GM12878 (cell line): Measurements from ENCODE around the gene TMEM38B. TPM values are rescaled to one million over a fixed set of nuclear protein-coding genes. Genes with fewer than 3 reads are reported as not detected.

ENCODE experiments used
- ATAC-seq: fragments of 200-7000 bp; cut with Tn5 transposase; 3 replicates; pipeline ENCODE4 v1.9.1; 2020; ENCODE audit warnings: mild to moderate bottlenecking, moderate library complexity
- BruUV-seq: library from RNA; stranded (reverse); fragments of 400-500 nt; replicated peaks from 2 replicates; lab custom pipeline; 2021; lab: Mats Ljungman, UMichigan
- CTCF ChIA-PET: fragments of 300-600 bp; sonication (Branson Sonifier 250); formaldehyde crosslinking; extraction: SDS; loops from one replicate; lab custom pipeline; 2021; ENCODE audit warnings: inconsistent platforms; lab: Yijun Ruan, JAX
- POLR2A ChIA-PET: fragments of 350-600 bp; formaldehyde crosslinking; extraction: SDS; loops from one replicate; lab custom pipeline; 2021; ENCODE audit warnings: inconsistent platforms; lab: Charles Lee
- RAD21 ChIA-PET: fragments of 300-600 bp; sonication (Branson Sonifier 250); formaldehyde crosslinking; loops from one replicate; lab custom pipeline; 2023; ENCODE audit warnings: antibody characterized with exemption; ENCODE audit not compliant: unreplicated experiment; lab: Charles Lee
- SMC1A ChIA-PET: fragments of 300-600 bp; sonication (Branson Sonifier 250); formaldehyde crosslinking; loops from one replicate; lab custom pipeline; 2023; ENCODE audit not compliant: unreplicated experiment, uncharacterized antibody; lab: Charles Lee
- DNase-seq: peaks from one replicate; pipeline ENCODE4 v3.0.0-alpha.2; 2011; ENCODE audit warnings: low read depth, low spot score
- FAIRE-seq: peaks from 3 replicates; lab custom pipeline; 2011; peaks lifted over from hg19 to GRCh38; lab: Jason Lieb, UNC
- H2AFZ ChIP-seq: 2 replicates; pipeline ENCODE4 v1.6.0; 2011; ENCODE audit warnings: low read depth, low read length, control low read depth; ENCODE audit not compliant: control insufficient read depth
- H3K27ac ChIP-seq: 2 replicates; pipeline ENCODE4 v1.5.1; 2011; ENCODE audit warnings: control low read depth; ENCODE audit not compliant: control insufficient read depth, insufficient read depth
- H3K27me3 ChIP-seq, 2 experiments: replicated peaks in 1 of 2; 2 replicates each; pipeline versions ENCODE4 v1.6.0 to v1.6.1; 2011; ENCODE audit warnings: low read length in 1 of 2; ENCODE audit not compliant: control insufficient read depth in 2 of 2, insufficient read depth in 2 of 2
- H3K36me3 ChIP-seq, 2 experiments: 2 replicates each; pipeline ENCODE4 v1.5.1; 2011; ENCODE audit warnings: low read length in 1 of 2; ENCODE audit not compliant: control insufficient read depth in 2 of 2, insufficient read depth in 2 of 2
- H3K4me1 ChIP-seq: 2 replicates; pipeline ENCODE4 v1.6.1; 2011; ENCODE audit warnings: mild to moderate bottlenecking, low read length, moderate library complexity, mixed read lengths; ENCODE audit not compliant: control insufficient read depth, insufficient read depth
- H3K4me2 ChIP-seq: 2 replicates; pipeline ENCODE4 v1.6.0; 2011; ENCODE audit warnings: control low read depth; ENCODE audit not compliant: control insufficient read depth, insufficient read depth
- H3K4me3 ChIP-seq: fragments of 200-600 bp; sonication (generic); 2 replicates; pipeline ENCODE4 v1.5.1; 2016
- H3K79me2 ChIP-seq: 2 replicates; pipeline ENCODE4 v1.6.0; 2011; ENCODE audit warnings: low read length; ENCODE audit not compliant: control insufficient read depth, insufficient read depth
- H3K9ac ChIP-seq: 2 replicates; pipeline ENCODE4 v1.8.0; 2011; ENCODE audit warnings: low read length, control low read depth, mixed read lengths; ENCODE audit not compliant: control insufficient read depth, insufficient read depth
- H3K9me3 ChIP-seq: replicated peaks from 3 replicates; pipeline ENCODE4 v1.5.1; 2011; ENCODE audit warnings: mild to moderate bottlenecking, low read length; ENCODE audit not compliant: control insufficient read depth, insufficient read depth
- H4K20me1 ChIP-seq: 2 replicates; pipeline ENCODE4 v1.6.0; 2011; ENCODE audit not compliant: control insufficient read depth, insufficient read depth
- ETV6 ChIP-seq, 2 experiments: fragments of 450-650 bp in 1 of 2; IDR thresholded peaks in 1 of 2; conservative IDR thresholded peaks in 1 of 2; 2 replicates each; pipeline ENCODE4 v1.6.1; 2014; ENCODE audit warnings: antibody characterized with exemption in 1 of 2, borderline replicate concordance in 1 of 2, low read depth in 1 of 2, mild to moderate bottlenecking in 1 of 2, moderate library complexity in 1 of 2
- HCFC1 ChIP-seq: fragments of 150-350 bp; IDR thresholded peaks from 2 replicates; pipeline ENCODE4 v1.6.1; 2014; ENCODE audit warnings: low read length
- HDGF ChIP-seq: fragments of 450-650 bp; IDR thresholded peaks from 2 replicates; pipeline ENCODE4 v1.6.1; 2016; ENCODE audit warnings: antibody characterized with exemption
- NR2F1 ChIP-seq: fragments of 450-650 bp; conservative IDR thresholded peaks from 2 replicates; pipeline ENCODE4 v1.6.1; 2017; ENCODE audit warnings: mild to moderate bottlenecking
- PML ChIP-seq: IDR thresholded peaks from 2 replicates; pipeline ENCODE4 v1.6.1; 2012; ENCODE audit warnings: low read length, inconsistent platforms
- RBBP5 ChIP-seq: fragments of 200-600 bp; sonication (generic); conservative IDR thresholded peaks from 2 replicates; pipeline ENCODE4 v1.6.1; 2016
- ZBED1 ChIP-seq: IDR thresholded peaks from 2 replicates; pipeline ENCODE4 v1.6.1; 2016; ENCODE audit warnings: borderline replicate concordance
- ZNF592 ChIP-seq: fragments of 450-650 bp; IDR thresholded peaks from 2 replicates; pipeline ENCODE4 v1.6.1; 2017; ENCODE audit warnings: mild to moderate bottlenecking, moderate library complexity
- ZZZ3 ChIP-seq: IDR thresholded peaks from 2 replicates; pipeline ENCODE4 v1.6.1; 2011; ENCODE audit warnings: low read depth; ENCODE audit not compliant: control insufficient read depth, insufficient read length
- WGBS: methylation state at CpG from one replicate; pipeline ENCODE4 v1.1.6; 2016; ENCODE audit warnings: low lambda C conversion rate; ENCODE audit not compliant: insufficient replicate concordance, insufficient coverage; ENCODE audit errors: missing lambda C conversion rate; 5-methylcytosine and 5-hydroxymethylcytosine counted together
- in situ Hi-C: fragments of 300-500 bp; cut with MboI; formaldehyde crosslinking; loops from 9 replicates; pipeline ENCODE4 v1.14.3; 2018; ENCODE audit warnings: mixed read lengths
- intact Hi-C: fragments of 100-400 bp; cut with micrococcal nuclease; formaldehyde crosslinking; loops from one replicate; pipeline ENCODE4 v1.14.2; 2022; ENCODE audit not compliant: unreplicated experiment
- polyA plus RNA-seq, 11 experiments: library from polyadenylated mRNA; depleted of rRNA in 4 of 11; unstranded in 6 of 11; stranded (reverse) in 5 of 11; fragments of >200 nt; fragmentation: Nextera tagmentation in 4 of 11; fragmentation: Illumina TruSeq in 1 of 11; extraction: Ambion mirVana in 4 of 11; extraction: Trizol in 1 of 11; gene quantifications; 1 replicate in 1 of 11; 2 replicates in 10 of 11; pipeline versions ENCODE4 v1.2.1 to v1.2.3, GENCODE V29; 2011 to 2016; ENCODE audit warnings: inconsistent platforms in 2 of 11, missing spikeins in 2 of 11, low read depth in 1 of 11
- total RNA-seq, 4 experiments: library from RNA; depleted of rRNA in 3 of 4; stranded (reverse); fragments of >200 nt in 3 of 4; fragmentation: Illumina TruSeq in 1 of 4; extraction: Trizol in 1 of 4; gene quantifications; 2 replicates each; pipeline versions ENCODE4 v1.2.1 to v1.2.3, GENCODE V29; 2013 to 2021
- TF ChIP-seq, protein P1 (sequence below), 3 experiments: IDR thresholded peaks in 2 of 3; conservative IDR thresholded peaks in 1 of 3; 2 replicates each; pipeline ENCODE4 v1.5.1; 2011; ENCODE audit warnings: low read depth in 3 of 3, low read length in 3 of 3, mild to moderate bottlenecking in 3 of 3, control low read depth in 2 of 3, moderate library complexity in 2 of 3, inconsistent platforms in 1 of 3, mixed read lengths in 1 of 3; ENCODE audit not compliant: control insufficient read depth in 2 of 3, insufficient read depth in 1 of 3; ENCODE audit errors: extremely low read depth in 1 of 3

TMEM38B gene
- total and polyA plus RNA-seq, 10 of the 15 experiments (the other 5 are each of a cell fraction or from before 2014, with no cell fraction given): 8.4 to 22.5 (median 12.7) TPM

DNA sequence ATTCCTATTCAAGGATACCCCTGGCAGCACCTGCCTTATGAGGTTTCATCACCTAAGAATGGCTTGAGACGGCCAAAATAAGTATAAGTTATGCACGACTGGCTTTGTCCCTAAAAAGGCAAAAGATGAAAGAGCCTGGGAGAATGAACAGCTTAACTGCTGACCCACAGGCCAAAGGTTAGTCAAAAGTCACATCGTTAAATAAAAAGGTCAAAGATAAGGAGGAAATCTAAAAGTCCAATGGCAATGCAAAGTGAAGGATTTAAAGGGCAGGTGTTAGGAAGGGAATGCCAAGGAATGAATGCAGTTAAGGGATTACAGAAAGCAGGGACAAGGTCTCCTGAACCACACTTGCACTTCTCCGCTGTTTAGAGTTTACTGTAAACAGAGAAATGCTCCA lies 26.5 kb upstream of the TMEM38B start:
- no TSS peak for BruUV-seq
- CTCF ChIA-PET: interaction anchor here (0.5 to 0.7 kb wide), 2 partner anchors 30 to 414 kb away, joined by 3 read pairs; no protein-coding TSS in a partner anchor
- POLR2A ChIA-PET: interaction anchor here (1.5 kb wide), 1 partner anchor 9 kb away, joined by 3 read pairs; no protein-coding TSS in a partner anchor
- no peaks in the 10 kb centered on the region for H3K9me3 ChIP-seq
- TF ChIP-seq NR2F1 (peak; percentile 30; the same call in 1 of the 2 replicates), RBBP5 (no peak), ZBED1 (no peak), HDGF (no peak), HCFC1 (no peak)
- TF ChIP-seq, all 136 proteins: peak for 1
- intact Hi-C loops (no loop called here), in situ Hi-C loops (no loop called here)
- Histone ChIP-seq H3K4me3 (no peak overlapping the region), H3K36me3 (no peaks in the 10 kb centered on the region), H3K79me2 (no peaks in the 10 kb centered on the region), H3K27ac (no peak overlapping the region), H4K20me1 (no peaks in the 10 kb centered on the region), H3K27me3 (no peaks in the 10 kb centered on the region), H3K4me2 (no peak overlapping the region), H3K9ac (no peak overlapping the region), H2AFZ (no peak overlapping the region), H3K4me1 (peaks cover under 1% of the 10 kb centered on the region)
- DNase-seq (no peak), ATAC-seq (no peak), FAIRE-seq (no peak)
- ChIA-PET RAD21 (no interaction called here), SMC1A (interaction anchor here (1.5 to 2.5 kb wide), 2 partner anchors 12 to 20 kb away, joined by 3 to 6 read pairs; no protein-coding TSS in a partner anchor)
- 64% methylated on average over 4 of the region's 4 CpGs for WGBS

DNA sequence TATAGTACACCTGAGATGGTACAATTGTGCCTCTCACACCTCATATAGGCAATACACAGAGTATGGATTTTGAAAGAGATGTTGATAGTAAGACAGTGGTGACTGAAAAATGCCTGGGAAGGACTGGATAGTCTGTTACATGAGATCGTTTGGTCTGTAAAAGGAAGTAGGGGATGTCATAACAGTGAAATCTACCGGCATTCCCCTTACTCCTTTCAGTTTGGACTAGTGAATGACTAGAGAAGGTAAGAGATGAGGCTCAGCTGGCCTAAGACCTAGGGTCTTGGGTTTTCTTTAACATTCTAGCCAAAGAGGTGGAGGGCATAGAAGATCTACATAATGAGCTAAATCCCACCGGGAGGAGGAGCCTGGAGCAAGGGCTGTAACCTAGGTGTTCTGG lies 24.0 kb upstream of the TMEM38B start:
- no peak for DNase-seq
- H3K36me3 ChIP-seq: no peaks in the 10 kb centered on the region
- no peaks in the 10 kb centered on the region for H3K27me3 ChIP-seq
- no peaks in the 10 kb centered on the region for H3K79me2 ChIP-seq
- intact Hi-C loops: no loop called here
- WGBS: 67% methylated on average over 3 of the region's 3 CpGs
- no peak overlapping the region for H3K4me2 ChIP-seq
- no peak overlapping the region for H3K27ac ChIP-seq
- H2AFZ ChIP-seq: peak overlapping the region; percentile 26; the same call in 1 of the 2 replicates
- 0 out of 3 replicates have a peak, but pooled peaks have one; percentile 34 for ATAC-seq
- in situ Hi-C loops: no loop called here
- peaks cover 4% of the 10 kb centered on the region; the same call in 1 of the 2 replicates for H3K4me1 ChIP-seq
- H3K9ac ChIP-seq: no peak overlapping the region
- H3K9me3 ChIP-seq: peaks cover 1% of the 10 kb centered on the region; the same call in 2 of the 3 replicates
- H3K4me3 ChIP-seq: no peak overlapping the region
- RAD21 ChIA-PET: no interaction called here
- no peaks in the 10 kb centered on the region for H4K20me1 ChIP-seq
- BruUV-seq: no TSS peak
- no peak for FAIRE-seq
- SMC1A ChIA-PET: no interaction called here
- POLR2A ChIA-PET: no interaction called here
- CTCF ChIA-PET: no interaction called here
- no peak for TF ChIP-seq ZNF592
- TF ChIP-seq ZZZ3: no peak
- TF ChIP-seq, protein P1, sequence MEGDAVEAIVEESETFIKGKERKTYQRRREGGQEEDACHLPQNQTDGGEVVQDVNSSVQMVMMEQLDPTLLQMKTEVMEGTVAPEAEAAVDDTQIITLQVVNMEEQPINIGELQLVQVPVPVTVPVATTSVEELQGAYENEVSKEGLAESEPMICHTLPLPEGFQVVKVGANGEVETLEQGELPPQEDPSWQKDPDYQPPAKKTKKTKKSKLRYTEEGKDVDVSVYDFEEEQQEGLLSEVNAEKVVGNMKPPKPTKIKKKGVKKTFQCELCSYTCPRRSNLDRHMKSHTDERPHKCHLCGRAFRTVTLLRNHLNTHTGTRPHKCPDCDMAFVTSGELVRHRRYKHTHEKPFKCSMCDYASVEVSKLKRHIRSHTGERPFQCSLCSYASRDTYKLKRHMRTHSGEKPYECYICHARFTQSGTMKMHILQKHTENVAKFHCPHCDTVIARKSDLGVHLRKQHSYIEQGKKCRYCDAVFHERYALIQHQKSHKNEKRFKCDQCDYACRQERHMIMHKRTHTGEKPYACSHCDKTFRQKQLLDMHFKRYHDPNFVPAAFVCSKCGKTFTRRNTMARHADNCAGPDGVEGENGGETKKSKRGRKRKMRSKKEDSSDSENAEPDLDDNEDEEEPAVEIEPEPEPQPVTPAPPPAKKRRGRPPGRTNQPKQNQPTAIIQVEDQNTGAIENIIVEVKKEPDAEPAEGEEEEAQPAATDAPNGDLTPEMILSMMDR (IDR thresholded peaks at IDR 0.05 in 2 of 3, conservative IDR thresholded peaks at IDR 0.05 in 1 of 3; ENCODE audit: control insufficient read depth in 2 of 3, extremely low read depth in 1 of 3, insufficient read depth in 1 of 3, low read depth in 3 of 3, low read length in 3 of 3): no peak
- TF ChIP-seq PML: no peak
- no peak for TF ChIP-seq ETV6 (conservative IDR thresholded peaks at IDR 0.05 in 1 of 2, IDR thresholded peaks at IDR 0.05 in 1 of 2; ENCODE audit: borderline replicate concordance in 1 of 2, low read depth in 1 of 2)
